T-helper 17 cell (primary cell): ENCODE results near the gene URM1. TPM values are rescaled to one million over a fixed set of nuclear protein-coding genes. Genes with fewer than 3 reads are reported as not detected.
A peak's percentile ranks its signal among the peaks of the same experiment; 100 is the strongest.

Experiments used
- ATAC-seq: fragments of 150-1000 bp; cut with Tn5 transposase; 2 replicates; pipeline ENCODE4 v1.10.0; 2021; ENCODE audit warnings: mild to moderate bottlenecking, moderate library complexity
- DNase-seq, 3 donors: peaks; one replicate each; pipeline versions ENCODE4 v3.0.0 to v3.0.0-alpha.2; 2020 to 2021
- H3K9me3 ChIP-seq: one replicate; pipeline ENCODE4 v1.7.0; 2013; ENCODE audit warnings: low read length, mild to moderate bottlenecking; ENCODE audit not compliant: control insufficient read depth, poor library complexity, severe bottlenecking
- H3K27ac Mint-ChIP-seq: one replicate; pipeline ENCODE4 v1.8.0; 2022; ENCODE audit warnings: mild to moderate bottlenecking, moderate library complexity, mixed read lengths
- H3K27me3 Mint-ChIP-seq: one replicate; pipeline ENCODE4 v1.8.0; 2022; ENCODE audit warnings: mixed read lengths
- H3K36me3 Mint-ChIP-seq: one replicate; pipeline ENCODE4 v1.8.0; 2022; ENCODE audit warnings: low read depth, mixed read lengths
- H3K4me1 Mint-ChIP-seq: one replicate; pipeline ENCODE4 v1.8.0; 2022; ENCODE audit warnings: mild to moderate bottlenecking, mixed read lengths
- H3K4me3 Mint-ChIP-seq: one replicate; pipeline ENCODE4 v1.8.0; 2022; ENCODE audit warnings: mild to moderate bottlenecking, moderate library complexity, mixed read lengths
- total RNA-seq, 4 donors: library from RNA in 2 of 4; stranded (reverse) in 2 of 4; gene quantifications; one replicate each; pipeline ENCODE4 v1.2.3 and lab custom pipeline; 2022 to 2026

The URM1 gene
- total RNA-seq, 2 donors from 2014 or later = 29.5 to 43.3 TPM

GRCh38 chr9:128339761-128340690 lies 31.1 kb upstream of the URM1 start, which contains the start of gene SLC27A4:
SLC27A4 (plus strand) TSS chr9:128340527; CDS start chr9:128343133, 2,606 bp downstream.
- Mint-ChIP-seq H3K27me3 (no peaks in the 10 kb centered on the region), H3K27ac (peak within 1 kb of the TSS; percentile 60), H3K4me1 (peaks cover 5% of the 10 kb centered on the region), H3K4me3 (peak within 1 kb of the TSS; percentile 97), H3K36me3 (no peaks in the 10 kb centered on the region)
- peak; percentile 76 to 84 (median 81) for DNase-seq
- ATAC-seq = peak; percentile 95
- no peaks in the 10 kb centered on the region for H3K9me3 ChIP-seq

DNA sequence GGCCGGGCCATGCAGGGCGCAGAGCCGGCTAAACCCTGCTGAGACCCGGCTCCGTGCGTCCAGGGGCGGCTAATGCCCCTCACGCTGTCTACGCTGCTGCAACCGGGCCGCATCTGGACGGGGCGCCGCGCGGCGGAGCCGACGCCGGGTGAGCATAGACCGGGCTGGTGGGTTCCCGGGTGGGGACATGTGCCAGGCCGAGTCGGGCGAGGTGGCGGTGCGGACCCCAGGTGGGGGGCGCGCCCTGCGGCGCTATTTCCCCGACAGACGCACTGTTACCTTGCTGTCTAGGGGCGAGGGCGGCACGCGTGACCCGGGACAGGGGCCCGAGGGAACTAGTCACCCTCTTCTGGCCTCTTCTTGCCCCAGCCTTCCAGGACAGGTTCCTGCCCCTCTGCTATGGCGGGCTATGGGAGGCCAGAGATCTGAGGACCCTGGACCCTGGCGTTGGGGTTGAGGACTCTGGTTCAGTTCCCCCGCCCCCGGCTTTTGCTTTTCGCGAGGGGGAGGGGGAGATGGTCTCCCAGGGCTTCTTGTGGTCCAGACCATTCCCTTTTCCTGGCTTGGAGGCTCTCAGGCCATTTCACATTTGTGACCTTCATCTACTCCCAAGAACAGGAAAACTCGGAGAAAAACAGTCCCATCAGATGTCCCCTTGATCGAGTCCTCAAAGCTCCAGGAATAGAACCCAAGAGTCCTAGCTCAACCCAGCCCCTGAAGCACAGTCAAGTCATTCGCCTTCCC lies 30.3 kb upstream of the URM1 start:
- H3K27me3 Mint-ChIP-seq = no peaks in the 10 kb centered on the region
- peaks cover 5% of the 10 kb centered on the region for H3K4me1 Mint-ChIP-seq
- H3K4me3 Mint-ChIP-seq = peak overlapping the region; percentile 97
- ATAC-seq = peak; percentile 19
- no peaks in the 10 kb centered on the region for H3K9me3 ChIP-seq
- H3K27ac Mint-ChIP-seq = peak overlapping the region; percentile 60
- no peaks in the 10 kb centered on the region for H3K36me3 Mint-ChIP-seq
- DNase-seq = no peak

- peaks cover 5% of the 10 kb centered on the region for H3K4me1 Mint-ChIP-seq
- peak overlapping the region; percentile 60 for H3K27ac Mint-ChIP-seq
- H3K4me3 Mint-ChIP-seq = peak overlapping the region; percentile 97
- DNase-seq (peak; percentile 39 to 57 (median 44)), ATAC-seq (peak; percentile 58)
- no peaks in the 10 kb centered on the region for H3K9me3 ChIP-seq
- H3K27me3 Mint-ChIP-seq = no peaks in the 10 kb centered on the region
- H3K36me3 Mint-ChIP-seq = no peaks in the 10 kb centered on the region
Measured at GRCh38 chr9:128341435-128341849, 29.7 kb upstream of the URM1 start.

- H3K4me1 Mint-ChIP-seq = peaks cover 5% of the 10 kb centered on the region
- H3K36me3 Mint-ChIP-seq = no peaks in the 10 kb centered on the region
- H3K27me3 Mint-ChIP-seq = no peaks in the 10 kb centered on the region
- ATAC-seq (no peak), DNase-seq (no peak)
- H3K27ac Mint-ChIP-seq = peak overlapping the region; percentile 21
- H3K4me3 Mint-ChIP-seq = no peak overlapping the region
- H3K9me3 ChIP-seq = no peaks in the 10 kb centered on the region
Measured at GRCh38 chr9:128342971-128343680, 28.0 kb upstream of the URM1 start.

- no peaks in the 10 kb centered on the region for H3K36me3 Mint-ChIP-seq
- no peak for ATAC-seq
Measured at GRCh38 chr9:128343855-128344254, 27.3 kb upstream of the URM1 start.

DNA sequence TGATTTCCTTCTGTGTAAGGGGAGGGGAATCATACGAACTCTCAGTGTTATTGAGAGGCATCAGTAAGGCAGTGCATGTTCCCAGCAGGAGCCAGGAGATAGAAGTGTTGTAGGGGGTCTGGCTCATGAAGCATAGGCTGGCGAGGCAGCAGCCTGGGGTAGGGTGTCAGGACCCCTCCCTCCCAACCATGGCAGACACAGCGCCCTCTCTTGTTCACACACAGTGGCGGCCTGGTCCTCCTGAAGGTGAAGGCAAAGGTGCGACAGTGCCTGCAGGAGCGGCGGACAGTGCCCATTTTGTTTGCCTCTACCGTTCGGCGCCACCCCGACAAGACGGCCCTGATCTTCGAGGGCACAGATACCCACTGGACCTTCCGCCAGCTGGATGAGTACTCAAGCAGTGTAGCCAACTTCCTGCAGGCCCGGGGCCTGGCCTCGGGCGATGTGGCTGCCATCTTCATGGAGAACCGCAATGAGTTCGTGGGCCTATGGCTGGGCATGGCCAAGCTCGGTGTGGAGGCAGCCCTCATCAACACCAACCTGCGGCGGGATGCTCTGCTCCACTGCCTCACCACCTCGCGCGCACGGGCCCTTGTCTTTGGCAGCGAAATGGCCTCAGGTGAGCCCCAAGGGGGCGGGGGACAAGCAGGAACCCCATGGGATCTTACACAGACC lies 26.1 kb upstream of the URM1 start:
- Mint-ChIP-seq H3K4me3 (no peak overlapping the region), H3K27ac (no peak overlapping the region), H3K36me3 (no peaks in the 10 kb centered on the region), H3K27me3 (no peaks in the 10 kb centered on the region), H3K4me1 (peaks cover 6% of the 10 kb centered on the region)
- no peaks in the 10 kb centered on the region for H3K9me3 ChIP-seq
- ATAC-seq = no peak
- no peak for DNase-seq

More at GRCh38 chr9:128343855-128344254, 27.3 kb upstream of the URM1 start:
- Mint-ChIP-seq H3K4me1 (peaks cover 5% of the 10 kb centered on the region), H3K27me3 (no peaks in the 10 kb centered on the region), H3K27ac (peak overlapping the region; percentile 21), H3K4me3 (no peak overlapping the region)
- no peaks in the 10 kb centered on the region for H3K9me3 ChIP-seq
- no peak for DNase-seq

- Mint-ChIP-seq H3K36me3 (no peaks in the 10 kb centered on the region), H3K4me1 (peaks cover 2% of the 10 kb centered on the region), H3K27ac (no peak overlapping the region), H3K27me3 (no peaks in the 10 kb centered on the region), H3K4me3 (no peak overlapping the region)
- DNase-seq = no peak
- no peaks in the 10 kb centered on the region for H3K9me3 ChIP-seq
- ATAC-seq = no peak
Measured at GRCh38 chr9:128349125-128349524, 22.0 kb upstream of the URM1 start.

- H3K4me1 Mint-ChIP-seq = peaks cover 2% of the 10 kb centered on the region
- H3K4me3 Mint-ChIP-seq = no peak overlapping the region
- DNase-seq (no peak), ATAC-seq (no peak)
- no peaks in the 10 kb centered on the region for H3K36me3 Mint-ChIP-seq
- H3K27me3 Mint-ChIP-seq = no peaks in the 10 kb centered on the region
- H3K9me3 ChIP-seq = no peaks in the 10 kb centered on the region
- no peak overlapping the region for H3K27ac Mint-ChIP-seq
Measured at GRCh38 chr9:128349772-128350171, 21.4 kb upstream of the URM1 start.

GRCh38 chr9:128355451-128355850 lies 15.7 kb upstream of the URM1 start:
- no peaks in the 10 kb centered on the region for H3K27me3 Mint-ChIP-seq
- no peak overlapping the region for H3K4me3 Mint-ChIP-seq
- no peak for ATAC-seq
- H3K27ac Mint-ChIP-seq = no peak overlapping the region
- no peak for DNase-seq
- H3K4me1 Mint-ChIP-seq = no peaks in the 10 kb centered on the region
- no peaks in the 10 kb centered on the region for H3K36me3 Mint-ChIP-seq
- H3K9me3 ChIP-seq = no peaks in the 10 kb centered on the region

DNA sequence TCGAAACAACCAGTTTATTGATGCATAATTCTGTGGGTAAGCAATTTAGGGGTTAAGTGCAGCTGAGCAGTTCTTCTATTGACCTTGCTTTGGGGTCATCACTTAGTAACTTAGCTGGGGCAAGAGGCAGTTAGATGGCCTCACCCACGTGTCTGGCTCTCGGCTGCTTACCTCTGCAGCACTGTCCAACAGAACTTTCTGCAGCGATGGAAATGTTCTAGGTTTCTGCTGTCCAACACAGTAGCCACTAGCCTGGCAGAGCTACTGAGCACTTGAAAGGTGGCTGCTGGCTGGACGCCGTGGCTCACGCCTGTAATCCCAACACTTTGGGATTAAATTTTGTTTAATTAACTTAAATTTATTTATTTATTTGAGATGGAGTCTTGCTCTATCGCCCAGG lies 13.1 kb upstream of the URM1 start:
- no peak overlapping the region for H3K4me3 Mint-ChIP-seq
- no peaks in the 10 kb centered on the region for H3K36me3 Mint-ChIP-seq
- ATAC-seq (no peak), DNase-seq (no peak)
- H3K9me3 ChIP-seq = no peaks in the 10 kb centered on the region
- H3K4me1 Mint-ChIP-seq = peaks cover 9% of the 10 kb centered on the region
- no peaks in the 10 kb centered on the region for H3K27me3 Mint-ChIP-seq
- no peak overlapping the region for H3K27ac Mint-ChIP-seq

GRCh38 chr9:128358861-128359260 lies 12.3 kb upstream of the URM1 start:
- Mint-ChIP-seq H3K27ac (no peak overlapping the region), H3K4me1 (peaks cover 9% of the 10 kb centered on the region), H3K36me3 (no peaks in the 10 kb centered on the region), H3K4me3 (no peak overlapping the region), H3K27me3 (no peaks in the 10 kb centered on the region)
- DNase-seq = no peak
- ATAC-seq = no peak
- H3K9me3 ChIP-seq = no peaks in the 10 kb centered on the region

DNA sequence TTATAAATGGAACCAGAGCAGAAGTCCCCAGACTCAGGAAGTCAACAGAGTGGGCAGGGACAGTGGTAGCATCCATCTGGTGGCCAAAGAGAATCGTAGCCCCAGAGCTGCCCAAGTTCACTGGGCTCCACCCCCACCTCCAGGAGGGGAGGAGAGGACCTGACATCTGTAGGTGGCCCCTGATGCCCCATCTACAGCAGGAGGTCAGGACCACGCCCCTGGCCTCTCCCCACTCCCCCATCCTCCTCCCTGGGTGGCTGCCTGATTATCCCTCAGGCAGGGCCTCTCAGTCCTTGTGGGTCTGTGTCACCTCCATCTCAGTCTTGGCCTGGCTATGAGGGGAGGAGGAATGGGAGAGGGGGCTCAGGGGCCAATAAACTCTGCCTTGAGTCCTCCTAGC lies 10.3 kb upstream of the URM1 start:
- H3K9me3 ChIP-seq = no peaks in the 10 kb centered on the region
- peaks cover 9% of the 10 kb centered on the region for H3K4me1 Mint-ChIP-seq
- no peaks in the 10 kb centered on the region for H3K36me3 Mint-ChIP-seq
- no peak overlapping the region for H3K27ac Mint-ChIP-seq
- H3K27me3 Mint-ChIP-seq = no peaks in the 10 kb centered on the region
- DNase-seq (no peak), ATAC-seq (no peak)
- H3K4me3 Mint-ChIP-seq = no peak overlapping the region
